AG04450 (cell line): Measurements from ENCODE around the gene DOCK6. TPM values are rescaled to one million over a fixed set of nuclear protein-coding genes. Genes with fewer than 3 reads are reported as not detected.

ENCODE experiments used
- CTCF ChIA-PET: fragments of 300-600, 350-600 bp; formaldehyde crosslinking; extraction: SDS; loops from one replicate; lab custom pipeline; 2022; ENCODE audit warnings: antibody characterized with exemption, inconsistent platforms; lab: Charles Lee
- POLR2A ChIA-PET: fragments of 350-600 bp; formaldehyde crosslinking; extraction: SDS; loops from one replicate; lab custom pipeline; 2021; ENCODE audit warnings: antibody characterized with exemption, inconsistent platforms; lab: Yijun Ruan, JAX
- DNase-seq: peaks from one replicate; pipeline ENCODE4 v3.0.0-alpha.2; 2011; ENCODE audit warnings: low read depth, low spot score
- H3K27ac ChIP-seq: one replicate; pipeline ENCODE4 v1.5.1; 2012; ENCODE audit warnings: low read depth, low read length, control low read depth
- H3K27me3 ChIP-seq: one replicate; pipeline ENCODE4 v1.6.0; 2012; ENCODE audit warnings: low read length; ENCODE audit not compliant: control insufficient read depth, insufficient read depth
- H3K4me3 ChIP-seq: 2 replicates; pipeline ENCODE4 v1.5.1; 2011; ENCODE audit warnings: mild to moderate bottlenecking, low read depth, low read length, control low read depth
- H3K9me3 ChIP-seq: 2 replicates; pipeline ENCODE4 v1.5.1; 2012; ENCODE audit warnings: low read length; ENCODE audit not compliant: control insufficient read depth, insufficient read depth
- CTCF ChIP-seq: IDR thresholded peaks from 2 replicates; pipeline ENCODE4 v1.5.1; 2011; ENCODE audit warnings: low read depth, low read length, control low read depth, inconsistent platforms
- polyA plus RNA-seq: library from polyadenylated mRNA; depleted of rRNA; stranded (reverse); fragments of >200 nt; gene quantifications from 2 replicates; pipeline ENCODE4 v1.2.3, GENCODE V29; 2011

DOCK6 gene
- polyA plus RNA-seq, 1 experiment = 8.9 TPM

GRCh38 chr19:11204943-11205349, 57.4 kb downstream of the DOCK6 start:
- ChIA-PET POLR2A (interaction anchor here (0.7 kb wide), 1 partner anchor 15 kb away, joined by 4 read pairs; no protein-coding TSS in a partner anchor), CTCF (interaction anchor here (0.6 to 2.9 kb wide), 7 partner anchors 51 to 79 kb away, joined by 3 to 49 read pairs (median 5); no protein-coding TSS in a partner anchor)
- Histone ChIP-seq H3K4me3 (no peak overlapping the region), H3K27ac (no peak overlapping the region), H3K9me3 (no peaks in the 10 kb centered on the region), H3K27me3 (no peaks in the 10 kb centered on the region)
- no peak for TF ChIP-seq CTCF
- DNase-seq = no peak

- no peaks in the 10 kb centered on the region for H3K9me3 ChIP-seq
- CTCF ChIA-PET = interaction anchor here (0.8 to 2.3 kb wide), 7 partner anchors 12 to 168 kb away, joined by 3 to 49 read pairs (median 7); no protein-coding TSS in a partner anchor
- H3K4me3 ChIP-seq = no peak overlapping the region
- POLR2A ChIA-PET = interaction anchor here (0.5 kb wide), 1 partner anchor 39 kb away, joined by 3 read pairs; no protein-coding TSS in a partner anchor
- H3K27me3 ChIP-seq = no peaks in the 10 kb centered on the region
- TF ChIP-seq CTCF = no peak
- DNase-seq = no peak
- peak overlapping the region; percentile 31 for H3K27ac ChIP-seq
These were observed 58.2 kb downstream of the DOCK6 start for GRCh38 chr19:11204076-11204602.

GRCh38 chr19:11203194-11204075, 58.9 kb downstream of the DOCK6 start:
- H3K27me3 ChIP-seq = no peaks in the 10 kb centered on the region
- peak; percentile 30 for DNase-seq
- H3K4me3 ChIP-seq = no peak overlapping the region
- peak overlapping the region; percentile 73 for H3K27ac ChIP-seq
- peak; percentile 87 for TF ChIP-seq CTCF
- ChIA-PET POLR2A (no interaction called here), CTCF (interaction anchor here (0.5 to 2.3 kb wide), 13 partner anchors 11 to 313 kb away, joined by 3 to 49 read pairs (median 4); no protein-coding TSS in a partner anchor)
- H3K9me3 ChIP-seq = no peaks in the 10 kb centered on the region

- ChIA-PET POLR2A (no interaction called here), CTCF (interaction anchor here (1.0 to 2.3 kb wide), 4 partner anchors 65 to 166 kb away, joined by 3 to 49 read pairs (median 18); no protein-coding TSS in a partner anchor)
- Histone ChIP-seq H3K27ac (no peak overlapping the region), H3K9me3 (no peaks in the 10 kb centered on the region), H3K27me3 (no peaks in the 10 kb centered on the region), H3K4me3 (no peak overlapping the region)
- no peak for DNase-seq
- TF ChIP-seq CTCF = no peak
These were observed 59.7 kb downstream of the DOCK6 start for GRCh38 chr19:11202488-11203193.
